Skeletal muscle tissue (tissue), 4 donors: ENCODE measurements around the gene AMPD2. TPM values are rescaled to one million over a fixed set of nuclear protein-coding genes. Genes with fewer than 3 reads are reported as not detected.

Source experiments
- H3K27ac ChIP-seq: one replicate; pipeline ENCODE4 v1.7.0; 2013; ENCODE audit warnings: mild to moderate bottlenecking, low read depth, low read length, inconsistent platforms
- H3K27me3 ChIP-seq, 3 donors: one replicate each; pipeline ENCODE4 v1.7.0; 2013; ENCODE audit warnings: low read length in 3 of 3; ENCODE audit not compliant: control insufficient read depth in 3 of 3, insufficient read depth in 3 of 3
- H3K36me3 ChIP-seq, 3 donors: one replicate each; pipeline ENCODE4 v1.7.0; 2013; ENCODE audit warnings: low read length in 3 of 3; ENCODE audit not compliant: control insufficient read depth in 3 of 3, insufficient read depth in 3 of 3
- H3K4me1 ChIP-seq, 3 donors: one replicate each; pipeline ENCODE4 v1.7.0; 2013; ENCODE audit warnings: low read length in 3 of 3, mild to moderate bottlenecking in 3 of 3; ENCODE audit not compliant: control insufficient read depth in 3 of 3, insufficient read depth in 3 of 3
- H3K4me3 ChIP-seq, 3 donors: one replicate each; pipeline ENCODE4 v1.7.0; 2013; ENCODE audit warnings: low read length in 3 of 3
- H3K9ac ChIP-seq, 3 donors: one replicate each; pipeline ENCODE4 v1.7.0; 2013; ENCODE audit warnings: low read length in 3 of 3, mild to moderate bottlenecking in 3 of 3, moderate library complexity in 2 of 3, low read depth in 1 of 3
- H3K9me3 ChIP-seq, 3 donors: one replicate each; pipeline ENCODE4 v1.7.0; 2013; ENCODE audit warnings: low read length in 3 of 3; ENCODE audit not compliant: control insufficient read depth in 3 of 3
- total RNA-seq: library from RNA; depleted of rRNA; stranded (reverse); fragments of >200 nt; gene quantifications from one replicate; pipeline ENCODE4 v1.2.3, GENCODE V29; 2014
- donor health status: Osteomylitis.

AMPD2 gene
- total RNA-seq, 1 donor from 2014 or later: 34.4 TPM

- Histone ChIP-seq H3K27me3 (no peaks in the 10 kb centered on the region), H3K4me3 (no peak overlapping the region), H3K9ac (no peak overlapping the region), H3K36me3 (no peaks in the 10 kb centered on the region), H3K9me3 (no peaks in the 10 kb centered on the region), H3K4me1 (peaks cover 8 to 15% (median 12%) of the 10 kb centered on the region in 3 donors), H3K27ac (no peak overlapping the region)
Observed at GRCh38 chr1:109637446-109637845, 17.8 kb downstream of the AMPD2 start.

DNA sequence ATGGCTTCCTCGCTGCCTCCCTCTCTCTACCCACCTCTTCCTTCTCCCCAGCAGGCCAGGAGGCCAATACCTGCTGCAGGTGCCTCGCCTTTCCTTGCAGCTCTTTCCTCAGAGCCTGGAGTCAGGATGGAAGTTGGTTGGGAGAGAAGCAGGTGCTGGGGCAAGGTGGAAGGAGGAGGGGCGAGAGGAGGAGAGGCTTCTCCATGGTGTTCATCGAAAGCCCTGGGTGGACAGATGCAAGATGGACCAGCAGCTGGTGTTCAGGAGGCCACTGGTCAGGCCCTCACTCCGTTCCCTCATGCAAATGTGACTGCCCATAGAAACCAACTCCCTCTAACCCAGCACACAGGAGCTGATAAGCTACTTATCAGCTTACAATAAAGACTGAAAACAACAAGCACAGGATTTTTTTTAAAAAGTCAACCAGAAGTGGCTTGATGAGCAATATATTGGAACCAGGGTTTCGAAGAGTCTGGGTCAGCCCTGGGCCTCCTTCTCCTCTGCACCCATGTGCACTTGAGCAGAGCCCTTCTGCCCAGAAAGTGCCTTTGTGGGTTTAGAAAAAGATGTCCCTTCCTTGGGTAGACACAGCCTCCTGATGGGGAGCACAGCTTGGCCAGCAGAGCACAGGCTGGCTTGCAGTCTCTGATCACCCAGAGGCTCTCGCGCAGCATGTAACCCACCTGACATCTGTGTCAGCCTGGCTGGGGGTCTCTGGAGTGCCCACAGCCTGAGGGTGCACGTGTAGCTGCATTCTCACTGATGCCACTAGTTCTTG is 19.6 kb downstream of the AMPD2 start:
- H3K36me3 ChIP-seq: no peaks in the 10 kb centered on the region
- H3K9ac ChIP-seq: no peak overlapping the region
- peaks cover 12 to 19% (median 18%) of the 10 kb centered on the region in 3 donors for H3K4me1 ChIP-seq
- H3K27ac ChIP-seq: no peak overlapping the region
- H3K27me3 ChIP-seq: no peaks in the 10 kb centered on the region
- H3K4me3 ChIP-seq: no peak overlapping the region
- H3K9me3 ChIP-seq: no peaks in the 10 kb centered on the region

DNA sequence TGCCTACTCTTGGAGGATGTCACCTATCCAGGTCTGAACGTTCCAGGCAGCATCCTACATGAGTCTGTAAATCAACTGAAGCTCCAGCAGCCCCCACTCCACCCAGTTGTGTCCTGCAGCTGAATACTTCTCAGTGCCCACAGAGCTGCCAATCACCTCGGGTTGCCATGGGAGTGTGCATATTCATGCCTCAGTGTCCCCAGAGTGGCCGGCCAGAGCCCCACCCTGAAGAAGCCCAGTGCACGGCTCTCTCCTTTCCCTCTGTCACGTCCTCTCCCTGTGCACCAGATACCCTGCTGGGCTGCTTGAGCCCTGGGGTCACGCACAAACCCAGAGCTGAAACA is 20.2 kb downstream of the AMPD2 start:
- Histone ChIP-seq H3K4me1 (peaks cover 12 to 19% (median 18%) of the 10 kb centered on the region in 3 donors), H3K27me3 (no peaks in the 10 kb centered on the region), H3K9ac (peak overlapping the region in 1 of 3 donors; percentile 44), H3K27ac (no peak overlapping the region), H3K36me3 (no peaks in the 10 kb centered on the region), H3K4me3 (no peak overlapping the region), H3K9me3 (no peaks in the 10 kb centered on the region)

- Histone ChIP-seq H3K4me3 (no peak overlapping the region), H3K9me3 (no peaks in the 10 kb centered on the region), H3K27me3 (no peaks in the 10 kb centered on the region), H3K36me3 (no peaks in the 10 kb centered on the region), H3K4me1 (peaks cover 12 to 19% (median 18%) of the 10 kb centered on the region in 3 donors), H3K27ac (no peak overlapping the region), H3K9ac (peak overlapping the region in 2 of 3 donors; percentile 16 to 44)
Observed at GRCh38 chr1:109640285-109640865, 20.7 kb downstream of the AMPD2 start.

- H3K4me1 ChIP-seq: peaks cover 8 to 14% (median 14%) of the 10 kb centered on the region in 3 donors
- H3K36me3 ChIP-seq: no peaks in the 10 kb centered on the region
- no peaks in the 10 kb centered on the region for H3K9me3 ChIP-seq
- H3K27ac ChIP-seq: no peak overlapping the region
- no peaks in the 10 kb centered on the region for H3K27me3 ChIP-seq
- H3K4me3 ChIP-seq: no peak overlapping the region
- no peak overlapping the region for H3K9ac ChIP-seq
Observed at GRCh38 chr1:109641078-109641740, 21.6 kb downstream of the AMPD2 start.

DNA sequence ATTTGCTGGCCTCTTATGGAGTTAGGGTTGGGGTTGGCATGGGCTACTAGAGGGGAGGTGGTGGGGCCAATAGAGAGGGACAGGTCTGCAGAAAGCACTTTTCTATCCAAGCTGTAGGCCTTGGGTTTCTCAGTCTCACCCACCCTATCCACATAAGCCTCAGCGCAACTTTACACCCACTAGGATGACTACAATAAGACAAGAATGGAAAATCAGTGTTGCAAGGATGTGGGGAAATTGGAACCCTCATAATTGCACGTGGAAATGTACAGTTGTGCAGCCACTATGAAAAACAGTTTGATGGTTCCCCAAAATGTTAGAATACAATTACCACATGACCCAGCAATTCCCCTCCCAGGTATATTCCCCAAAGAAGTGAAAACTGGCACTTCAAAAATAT is 22.2 kb downstream of the AMPD2 start:
- H3K9ac ChIP-seq: no peak overlapping the region
- peaks cover 2 to 10% (median 9%) of the 10 kb centered on the region in 3 donors for H3K4me1 ChIP-seq
- no peak overlapping the region for H3K4me3 ChIP-seq
- no peaks in the 10 kb centered on the region for H3K36me3 ChIP-seq
- no peaks in the 10 kb centered on the region for H3K27me3 ChIP-seq
- no peak overlapping the region for H3K27ac ChIP-seq
- H3K9me3 ChIP-seq: no peaks in the 10 kb centered on the region

DNA sequence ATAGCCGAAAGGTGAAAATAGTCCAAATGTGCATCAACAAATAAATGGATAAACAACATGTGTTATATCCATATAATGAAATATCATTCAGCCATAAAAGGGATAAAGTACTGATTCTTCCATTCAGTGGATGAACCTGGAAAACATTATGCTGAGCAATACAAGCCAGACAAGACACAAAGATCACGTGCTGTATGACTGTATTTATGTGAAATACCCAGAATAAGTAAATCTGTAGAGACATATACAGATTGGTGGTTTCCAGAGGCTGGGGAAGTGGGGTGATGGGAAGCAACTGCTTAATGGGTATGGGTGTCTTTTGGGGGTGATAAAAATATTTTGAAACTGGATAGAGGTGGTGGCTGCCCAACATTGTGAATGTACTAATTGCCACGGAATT is 23.0 kb downstream of the AMPD2 start:
- Histone ChIP-seq H3K36me3 (no peaks in the 10 kb centered on the region), H3K9me3 (no peaks in the 10 kb centered on the region), H3K27ac (no peak overlapping the region), H3K4me1 (peaks cover 2 to 10% (median 9%) of the 10 kb centered on the region in 3 donors), H3K4me3 (no peak overlapping the region), H3K27me3 (no peaks in the 10 kb centered on the region), H3K9ac (no peak overlapping the region)

- H3K4me3 ChIP-seq: peak overlapping the region in 2 of 3 donors; percentile 36 to 58
- no peak overlapping the region for H3K27ac ChIP-seq
- no peaks in the 10 kb centered on the region for H3K9me3 ChIP-seq
- no peaks in the 10 kb centered on the region for H3K27me3 ChIP-seq
- peak overlapping the region in 2 of 3 donors; percentile 14 to 81 for H3K9ac ChIP-seq
- H3K4me1 ChIP-seq: peaks cover 2 to 10% (median 9%) of the 10 kb centered on the region in 3 donors
- H3K36me3 ChIP-seq: no peaks in the 10 kb centered on the region
Observed at GRCh38 chr1:109643385-109644230, 24.0 kb downstream of the AMPD2 start.

DNA sequence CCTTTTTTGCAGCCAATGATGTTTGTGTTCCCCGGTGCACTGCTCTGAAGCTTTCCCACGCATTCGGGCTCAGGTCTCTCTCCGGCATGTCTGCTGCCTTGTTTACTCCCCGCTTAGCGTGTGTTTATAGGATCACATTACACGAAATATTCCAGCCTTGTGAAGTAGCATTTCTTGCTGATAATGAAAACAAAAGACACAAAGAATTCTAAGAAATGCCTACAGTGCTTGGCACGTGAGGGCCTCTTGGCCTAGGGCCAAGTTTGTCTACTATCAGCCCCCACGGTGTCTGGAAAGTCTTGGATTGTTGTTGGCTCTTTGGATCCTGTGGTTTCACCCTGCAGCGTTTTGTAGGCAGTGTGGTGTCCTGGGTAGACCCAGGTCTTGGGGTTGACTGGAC is 25.0 kb downstream of the AMPD2 start:
- no peak overlapping the region for H3K4me3 ChIP-seq
- no peak overlapping the region for H3K27ac ChIP-seq
- H3K36me3 ChIP-seq: no peaks in the 10 kb centered on the region
- H3K27me3 ChIP-seq: no peaks in the 10 kb centered on the region
- H3K9ac ChIP-seq: no peak overlapping the region
- no peaks in the 10 kb centered on the region for H3K9me3 ChIP-seq
- peaks cover 2 to 10% (median 9%) of the 10 kb centered on the region in 3 donors for H3K4me1 ChIP-seq
